Uterus (tissue), 2 donors: ENCODE measurements around the gene PKD1.

Experiments used
- POLR2A ChIP-seq, 2 donors: fragments of 450-650 bp; IDR thresholded peaks; one replicate each; pipeline ENCODE4 v1.6.1; 2016; ENCODE audit warnings: antibody characterized with exemption in 2 of 2, mild to moderate bottlenecking in 1 of 2, moderate library complexity in 1 of 2
- TF ChIP-seq, protein P1 (sequence below), 4 experiments: fragments of 200-600 bp in 2 of 4; fragments of 450-650 bp in 2 of 4; sonication (generic) in 2 of 4; IDR thresholded peaks; one replicate each; pipeline ENCODE4 v1.5.1; 2016 to 2019; ENCODE audit warnings: antibody characterized with exemption in 4 of 4, mild to moderate bottlenecking in 2 of 4, moderate library complexity in 1 of 4

DNA sequence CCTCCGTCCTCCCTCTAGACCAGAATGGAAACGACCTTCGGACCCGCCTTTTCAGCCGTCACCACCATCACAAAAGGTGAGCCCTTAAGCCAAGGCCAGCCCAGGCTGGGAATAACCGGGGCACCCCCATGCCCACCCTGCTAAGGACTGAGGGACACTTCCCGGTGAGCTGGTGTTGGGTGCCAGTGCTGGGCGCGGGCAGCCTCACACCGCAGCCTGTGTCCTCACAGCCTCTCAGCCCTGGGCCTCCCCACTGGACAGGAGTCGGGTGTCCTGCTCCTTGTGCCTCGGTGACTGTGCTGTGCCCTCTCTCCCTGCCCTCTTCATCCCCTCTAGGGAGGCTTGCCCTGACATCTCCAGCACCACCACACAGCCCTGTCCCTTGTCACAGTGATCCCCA is 30.2 kb upstream of the PKD1 start:
- TF ChIP-seq, protein P1, sequence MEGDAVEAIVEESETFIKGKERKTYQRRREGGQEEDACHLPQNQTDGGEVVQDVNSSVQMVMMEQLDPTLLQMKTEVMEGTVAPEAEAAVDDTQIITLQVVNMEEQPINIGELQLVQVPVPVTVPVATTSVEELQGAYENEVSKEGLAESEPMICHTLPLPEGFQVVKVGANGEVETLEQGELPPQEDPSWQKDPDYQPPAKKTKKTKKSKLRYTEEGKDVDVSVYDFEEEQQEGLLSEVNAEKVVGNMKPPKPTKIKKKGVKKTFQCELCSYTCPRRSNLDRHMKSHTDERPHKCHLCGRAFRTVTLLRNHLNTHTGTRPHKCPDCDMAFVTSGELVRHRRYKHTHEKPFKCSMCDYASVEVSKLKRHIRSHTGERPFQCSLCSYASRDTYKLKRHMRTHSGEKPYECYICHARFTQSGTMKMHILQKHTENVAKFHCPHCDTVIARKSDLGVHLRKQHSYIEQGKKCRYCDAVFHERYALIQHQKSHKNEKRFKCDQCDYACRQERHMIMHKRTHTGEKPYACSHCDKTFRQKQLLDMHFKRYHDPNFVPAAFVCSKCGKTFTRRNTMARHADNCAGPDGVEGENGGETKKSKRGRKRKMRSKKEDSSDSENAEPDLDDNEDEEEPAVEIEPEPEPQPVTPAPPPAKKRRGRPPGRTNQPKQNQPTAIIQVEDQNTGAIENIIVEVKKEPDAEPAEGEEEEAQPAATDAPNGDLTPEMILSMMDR (IDR thresholded peaks at IDR 0.05): no peak
- TF ChIP-seq POLR2A (IDR thresholded peaks at IDR 0.05): no peak
